HAP-1 (cell line): ENCODE data around the gene COPZ2.
"Not testable (repeated sequence)": the region's sequence is repeated elsewhere in the genome, so short reads cannot be mapped to it uniquely, and the experiment has no call there.

Experiments used
- DNase-seq, 2 experiments: peaks; one replicate each; pipeline ENCODE4 v3.0.0-alpha.2; 2016 to 2020; ENCODE audit warnings: low spot score in 2 of 2
- H3K27me3 ChIP-seq: fragments of 250-450 bp; sonication (Bioruptor Pico); 2 replicates; pipeline ENCODE4 v1.5.1; 2020; ENCODE audit warnings: low read depth, mild to moderate bottlenecking, moderate library complexity
- H3K36me3 ChIP-seq: fragments of 250-450 bp; sonication (Bioruptor Pico); replicated peaks from 2 replicates; pipeline ENCODE4 v1.5.1; 2020; ENCODE audit warnings: mild to moderate bottlenecking
- H3K4me1 ChIP-seq: fragments of 250-450 bp; sonication (Bioruptor Pico); 2 replicates; pipeline ENCODE4 v1.5.1; 2020; ENCODE audit warnings: mild to moderate bottlenecking
- H3K4me3 ChIP-seq: fragments of 250-450 bp; sonication (Bioruptor Pico); 2 replicates; pipeline ENCODE4 v1.5.1; 2020; ENCODE audit warnings: mild to moderate bottlenecking, moderate library complexity
- H3K9me3 ChIP-seq: fragments of 250-450 bp; sonication (Bioruptor Pico); 2 replicates; pipeline ENCODE4 v1.5.1; 2020; ENCODE audit warnings: mild to moderate bottlenecking, moderate library complexity
- in situ Hi-C: fragments of 300-500 bp; cut with MboI; formaldehyde crosslinking; loops from 3 replicates; pipeline ENCODE4 v1.14.3; 2020; ENCODE audit warnings: low sequenced_read_pairs, inconsistent platforms, mixed read lengths

The COPZ2 gene

DNA sequence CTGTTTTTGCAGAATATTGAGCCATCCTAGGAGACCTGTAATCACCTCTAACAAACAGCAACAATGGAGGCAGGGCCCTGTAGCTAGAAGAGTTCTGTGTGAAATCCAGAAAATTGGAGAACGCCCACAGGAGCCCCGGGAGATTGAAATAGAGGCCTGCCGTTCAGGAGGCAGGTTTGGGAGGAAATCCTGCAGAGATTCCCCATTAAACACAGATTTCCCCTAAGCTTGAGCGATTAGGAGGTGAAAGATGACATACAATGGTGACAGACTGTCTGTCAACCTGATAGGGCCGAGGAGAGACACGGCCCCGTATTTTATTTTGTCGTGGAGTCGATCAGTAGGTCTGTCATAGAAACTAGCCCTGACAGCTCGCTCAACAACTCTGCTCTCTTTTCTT is 48.4 kb downstream of the COPZ2 start:
- H3K27me3 ChIP-seq = no peaks in the 10 kb centered on the region
- H3K36me3 ChIP-seq = no peaks in the 10 kb centered on the region; the same call in 1 of the 2 replicates
- no peak for DNase-seq
- in situ Hi-C loops = no loop called here
- H3K9me3 ChIP-seq = no peaks in the 10 kb centered on the region
- no peak overlapping the region for H3K4me3 ChIP-seq
- H3K4me1 ChIP-seq = peaks cover 13% of the 10 kb centered on the region

DNA sequence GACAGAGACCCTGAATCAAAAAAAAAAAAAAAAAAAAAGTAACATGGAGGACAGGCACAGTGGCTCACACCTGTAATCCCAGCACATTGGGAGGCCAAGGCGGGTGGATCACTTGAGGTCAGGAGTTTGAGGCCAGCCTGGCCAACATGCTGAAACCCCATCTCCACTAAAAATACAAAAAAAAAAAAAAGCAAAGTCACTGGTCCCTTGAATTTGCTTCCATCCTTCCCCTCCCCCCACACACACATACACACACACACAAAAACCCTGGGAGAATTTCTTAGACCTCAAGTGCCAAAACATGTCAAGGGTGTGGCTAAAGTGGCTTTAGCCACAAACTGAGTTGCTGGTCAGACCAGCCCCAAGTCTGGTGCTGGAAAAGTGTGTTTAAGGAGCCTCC is 49.2 kb downstream of the COPZ2 start:
- DNase-seq, H3K36me3 ChIP-seq, H3K9me3 ChIP-seq, H3K4me3 ChIP-seq, H3K27me3 ChIP-seq, in situ Hi-C loops: not testable (repeated sequence)
- H3K4me1 ChIP-seq = peaks cover 13% of the 10 kb centered on the region

DNA sequence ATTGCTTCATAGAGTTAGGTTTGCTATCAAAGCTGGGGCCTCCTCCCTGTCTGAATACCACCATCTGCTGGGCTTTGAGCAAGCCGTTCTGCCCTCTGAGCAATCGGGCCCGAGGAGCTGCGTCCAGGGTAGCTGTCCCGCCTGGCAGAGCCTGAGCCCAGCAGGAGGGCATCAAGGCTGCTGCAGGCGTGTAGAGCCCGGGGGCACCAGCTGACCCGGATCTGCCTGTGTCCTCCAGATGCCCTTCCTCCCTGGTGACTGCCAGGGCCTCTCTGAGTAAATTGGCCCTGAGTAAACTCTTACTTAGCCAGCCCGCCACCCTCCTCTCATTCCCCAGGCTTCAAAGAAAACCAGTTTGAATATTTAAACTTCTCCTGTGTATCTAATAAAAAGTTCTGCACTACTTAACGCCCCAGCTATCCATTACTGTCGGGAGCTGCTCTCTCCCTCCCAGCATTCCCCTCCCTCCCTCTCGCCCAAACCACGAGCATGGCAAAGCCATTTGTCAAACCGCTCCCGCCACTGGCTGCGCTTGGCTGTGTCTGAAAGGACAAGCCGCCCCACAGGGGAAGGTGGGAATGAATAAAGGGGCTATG is 50.3 kb downstream of the COPZ2 start:
- Histone ChIP-seq H3K36me3 (peaks cover 10% of the 10 kb centered on the region), H3K4me3 (no peak overlapping the region), H3K9me3 (no peaks in the 10 kb centered on the region), H3K4me1 (peaks cover 13% of the 10 kb centered on the region), H3K27me3 (no peaks in the 10 kb centered on the region)
- in situ Hi-C loops = no loop called here
- peak; percentile 33 to 72 for DNase-seq

DNA sequence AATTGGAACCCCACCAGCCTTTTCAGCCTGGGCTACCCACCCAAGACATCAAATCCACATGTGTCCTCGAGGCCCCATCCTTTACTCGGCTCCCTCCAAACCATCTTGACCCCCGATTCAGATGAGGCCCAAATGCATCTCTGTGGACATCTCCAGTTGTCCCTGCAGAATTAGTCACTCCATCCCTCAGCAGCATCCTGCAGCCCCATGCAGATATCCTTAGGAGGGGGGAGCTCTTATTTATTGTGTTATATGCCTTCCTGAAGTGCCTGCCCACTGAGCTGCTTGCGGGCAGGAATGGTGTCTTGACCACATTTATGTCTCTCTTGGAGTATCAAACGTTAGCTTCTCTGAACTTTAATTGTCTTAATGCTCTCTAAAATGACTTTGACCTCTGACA is 51.1 kb downstream of the COPZ2 start:
- DNase-seq = no peak
- Histone ChIP-seq H3K27me3 (no peaks in the 10 kb centered on the region), H3K4me3 (no peak overlapping the region), H3K9me3 (no peaks in the 10 kb centered on the region), H3K36me3 (peaks cover 18% of the 10 kb centered on the region), H3K4me1 (peaks cover 11% of the 10 kb centered on the region)
- in situ Hi-C loops = no loop called here

DNA sequence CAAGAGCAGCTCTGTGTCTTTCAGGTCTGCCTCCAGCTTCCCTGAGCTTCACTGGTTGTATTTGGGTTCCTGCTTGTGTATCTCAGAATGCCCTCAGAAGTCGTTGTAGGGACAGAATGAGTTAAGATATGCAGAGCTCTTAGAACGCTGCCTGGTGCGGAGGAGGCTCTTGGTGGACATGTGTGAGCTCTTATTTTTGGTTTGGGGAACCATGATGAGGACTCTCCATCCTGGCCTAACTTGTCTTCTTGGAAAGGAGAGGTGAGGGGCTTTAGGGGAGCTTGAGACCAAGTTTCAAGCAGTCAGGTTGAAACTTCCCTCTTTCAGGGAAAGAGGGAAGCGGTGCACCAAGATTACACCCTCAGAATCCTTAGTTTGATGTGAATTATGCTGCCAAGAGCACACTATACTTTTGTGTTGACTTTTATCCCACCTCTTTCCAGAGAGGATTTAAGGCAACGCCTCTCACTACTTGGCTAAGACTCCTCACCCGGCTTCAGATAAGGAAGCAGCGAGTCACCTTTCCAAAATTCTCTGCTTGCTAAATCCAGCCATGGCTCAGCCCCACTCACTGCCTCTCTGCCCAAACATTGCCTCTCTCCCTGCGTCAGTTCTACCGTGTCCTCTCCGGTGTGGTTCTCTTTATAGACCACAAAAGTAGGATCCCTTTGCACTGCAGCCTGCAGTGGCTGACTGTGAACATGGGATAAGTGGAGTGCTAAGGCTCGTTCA is 53.9 kb downstream of the COPZ2 start:
- H3K4me3 ChIP-seq = no peak overlapping the region
- H3K9me3 ChIP-seq = no peaks in the 10 kb centered on the region
- H3K36me3 ChIP-seq = peaks cover 45% of the 10 kb centered on the region
- DNase-seq = no peak
- in situ Hi-C loops = loop anchor here (5.0 kb wide), 1 partner anchor 34 kb away; no protein-coding TSS in a partner anchor
- H3K27me3 ChIP-seq = no peaks in the 10 kb centered on the region
- peaks cover 9% of the 10 kb centered on the region for H3K4me1 ChIP-seq

DNA sequence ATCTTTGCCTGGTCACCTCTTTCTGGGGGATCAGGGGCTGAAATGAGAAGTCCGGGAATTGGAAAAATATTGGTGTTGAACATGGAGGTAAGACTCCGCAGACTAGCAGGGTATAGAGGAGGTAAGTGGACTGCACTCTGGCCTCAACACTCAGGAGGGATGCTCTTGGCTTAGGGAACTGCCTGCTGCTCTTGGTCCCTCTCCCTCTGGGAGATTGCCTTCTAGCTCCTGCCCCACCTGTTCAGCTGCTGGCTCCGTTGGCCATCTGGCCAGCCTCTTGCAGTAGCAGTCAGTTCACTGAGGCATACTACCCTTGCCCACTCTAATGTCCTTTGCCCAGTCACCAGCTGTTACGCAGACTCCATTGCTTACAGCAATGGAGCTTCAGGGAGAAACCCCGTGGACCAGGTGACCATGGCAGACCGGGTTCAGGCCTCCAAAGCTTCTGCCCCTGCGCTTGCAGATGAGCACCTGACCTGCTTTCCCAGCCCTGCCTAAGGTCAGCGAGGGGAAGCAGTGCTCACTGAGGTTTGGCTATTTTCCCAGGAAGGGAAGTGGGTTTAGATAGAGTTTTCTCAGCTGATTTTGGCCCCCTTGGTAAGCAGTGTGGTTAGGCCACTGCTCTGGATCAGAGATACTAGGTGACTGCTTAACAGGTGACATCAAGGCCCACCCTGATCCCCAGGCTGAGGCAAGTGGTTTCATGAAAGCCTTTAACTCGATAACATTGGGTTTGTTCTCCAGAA is 54.8 kb downstream of the COPZ2 start:
- peaks cover 53% of the 10 kb centered on the region for H3K36me3 ChIP-seq
- H3K9me3 ChIP-seq = no peaks in the 10 kb centered on the region
- H3K4me3 ChIP-seq = no peak overlapping the region
- peaks cover 7% of the 10 kb centered on the region for H3K4me1 ChIP-seq
- no peak for DNase-seq
- in situ Hi-C loops = loop anchor here (5.0 kb wide), 1 partner anchor 34 kb away; no protein-coding TSS in a partner anchor
- no peaks in the 10 kb centered on the region for H3K27me3 ChIP-seq

DNA sequence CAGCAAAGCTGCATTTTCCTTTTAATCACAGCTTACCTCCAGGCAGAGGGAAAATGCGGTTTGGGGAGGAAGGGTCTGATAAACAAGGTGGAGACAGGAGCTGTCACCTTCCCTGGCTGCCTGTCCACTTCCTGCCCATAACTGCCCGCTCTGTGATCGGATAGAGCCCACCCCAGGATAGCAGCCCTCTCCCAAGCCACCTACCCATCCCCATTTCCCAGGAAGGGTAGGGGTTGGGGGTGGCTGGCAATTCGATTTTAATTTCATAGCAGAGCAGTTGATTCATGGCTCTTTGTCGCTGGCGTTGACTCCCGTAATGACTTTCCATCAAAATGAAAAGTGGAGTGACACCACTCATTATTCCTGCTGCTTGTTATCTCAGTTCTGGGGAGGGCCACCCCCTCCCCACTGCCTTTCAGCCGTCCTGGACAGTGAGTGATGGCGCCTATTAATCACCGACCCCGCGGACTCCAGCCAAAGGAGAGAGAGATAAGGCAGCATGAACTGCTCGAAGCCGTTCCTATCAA is 55.4 kb downstream of the COPZ2 start:
- peaks cover 53% of the 10 kb centered on the region for H3K36me3 ChIP-seq
- in situ Hi-C loops = loop anchor here (5.0 kb wide), 1 partner anchor 35 kb away; no protein-coding TSS in a partner anchor
- H3K4me3 ChIP-seq = no peak overlapping the region
- no peaks in the 10 kb centered on the region for H3K9me3 ChIP-seq
- H3K27me3 ChIP-seq = no peaks in the 10 kb centered on the region
- peaks cover under 1% of the 10 kb centered on the region; the same call in 1 of the 2 replicates for H3K4me1 ChIP-seq
- DNase-seq = no peak

DNA sequence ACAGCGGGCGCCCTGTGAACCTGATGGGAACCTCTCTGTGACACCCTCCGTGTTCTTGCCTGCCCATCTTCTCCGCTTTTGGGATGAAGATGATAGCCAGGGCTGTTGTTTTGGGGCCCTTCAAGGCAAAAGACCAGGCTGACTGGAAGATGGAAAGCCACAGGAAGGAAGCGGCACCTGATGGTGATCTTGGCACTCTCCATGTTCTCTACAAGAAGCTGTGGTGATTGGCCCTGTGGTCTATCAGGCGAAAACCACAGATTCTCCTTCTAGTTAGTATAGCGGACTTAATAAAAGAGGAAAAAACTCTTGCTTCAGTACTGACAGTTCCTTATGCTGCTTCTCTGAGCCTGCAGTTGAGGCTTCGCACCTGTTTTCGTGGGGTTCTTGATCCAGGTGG is 56.1 kb downstream of the COPZ2 start:
- peaks cover 53% of the 10 kb centered on the region for H3K36me3 ChIP-seq
- in situ Hi-C loops = loop anchor here (5.0 kb wide), 1 partner anchor 36 kb away; no protein-coding TSS in a partner anchor
- no peaks in the 10 kb centered on the region for H3K27me3 ChIP-seq
- no peaks in the 10 kb centered on the region for H3K9me3 ChIP-seq
- no peak for DNase-seq
- no peak overlapping the region for H3K4me3 ChIP-seq
- H3K4me1 ChIP-seq = no peaks in the 10 kb centered on the region

DNA sequence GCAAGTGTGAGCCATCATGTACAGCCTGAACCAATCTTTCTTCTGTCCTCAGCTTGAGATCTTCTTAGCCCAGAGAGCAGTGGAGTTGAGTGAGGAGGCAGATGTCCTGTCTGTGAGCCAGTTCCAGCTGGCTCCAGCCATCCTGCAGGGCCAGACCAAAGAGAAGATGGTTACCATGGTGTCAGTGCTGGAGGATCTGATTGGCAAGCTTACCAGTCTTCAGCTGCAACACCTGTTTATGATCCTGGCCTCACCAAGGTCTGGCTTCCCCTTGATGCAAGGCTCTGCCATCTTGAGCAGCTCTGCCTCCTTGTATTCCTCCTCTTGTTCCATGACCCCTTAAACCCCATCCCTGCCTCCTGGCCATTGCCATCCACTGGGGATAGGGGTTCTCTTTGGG is 57.1 kb downstream of the COPZ2 start:
- no peaks in the 10 kb centered on the region for H3K9me3 ChIP-seq
- no peak for DNase-seq
- in situ Hi-C loops = loop anchor here (5.0 kb wide), 1 partner anchor 37 kb away; no protein-coding TSS in a partner anchor
- no peak overlapping the region for H3K4me3 ChIP-seq
- no peaks in the 10 kb centered on the region for H3K27me3 ChIP-seq
- no peaks in the 10 kb centered on the region for H3K4me1 ChIP-seq
- H3K36me3 ChIP-seq = peaks cover 57% of the 10 kb centered on the region

DNA sequence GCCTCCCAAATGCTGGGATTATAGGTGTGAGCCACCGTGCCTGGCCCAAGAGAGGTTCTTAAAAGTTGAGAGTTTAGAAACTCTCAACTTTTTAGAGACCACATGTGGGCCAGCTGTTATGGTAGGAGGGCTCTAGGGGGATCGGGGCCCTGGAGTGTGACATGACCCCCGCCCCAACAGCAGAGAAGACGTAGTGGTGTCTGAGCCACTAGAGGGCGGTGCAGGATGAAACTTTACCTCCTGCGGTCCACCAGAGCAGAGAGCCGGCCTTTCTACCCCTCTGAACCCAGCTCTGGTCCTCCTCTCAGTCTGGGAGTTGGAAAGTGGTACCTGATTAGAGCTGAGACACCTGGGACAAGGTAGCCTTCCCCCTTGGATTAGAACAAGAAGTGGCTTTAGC is 59.3 kb downstream of the COPZ2 start:
- peak; percentile 52 to 81 for DNase-seq
- no peak overlapping the region for H3K4me3 ChIP-seq
- no peaks in the 10 kb centered on the region for H3K27me3 ChIP-seq
- H3K9me3 ChIP-seq = no peaks in the 10 kb centered on the region
- in situ Hi-C loops = no loop called here
- no peaks in the 10 kb centered on the region for H3K4me1 ChIP-seq
- H3K36me3 ChIP-seq = peaks cover 76% of the 10 kb centered on the region
